Measurements from ENCODE around the gene PTH1R.

PTH1R gene

GRCh38 chr3:46952813-46953212, 75.3 kb downstream of the PTH1R start:
- no peak for DNase-seq
